GM21390 (cell line): ENCODE results near the gene DECR2.
"Not testable (repeated sequence)": the region's sequence is repeated elsewhere in the genome, so short reads cannot be mapped to it uniquely, and the experiment has no call there.

Experiments used
- ATAC-seq: cut with Tn5 transposase; IDR thresholded peaks from one replicate; pipeline ENCODE4 v1.9.1; 2021; ENCODE audit not compliant: unreplicated experiment

Gene DECR2

GRCh38 chr16:378821-379182 is 22.9 kb upstream of the DECR2 start:
- ATAC-seq: no peak

- no peak for ATAC-seq
These were observed 22.3 kb upstream of the DECR2 start for GRCh38 chr16:379183-379960.

- no peak for ATAC-seq
These were observed 21.5 kb upstream of the DECR2 start for GRCh38 chr16:379961-380761.

GRCh38 chr16:380762-381011 is 21.0 kb upstream of the DECR2 start:
- ATAC-seq: no peak

GRCh38 chr16:381012-381788 is 20.5 kb upstream of the DECR2 start:
- ATAC-seq: peak; percentile 34

GRCh38 chr16:381789-382717 is 19.6 kb upstream of the DECR2 start, which contains the start of gene PGAP6:
TSS of gene PGAP6 (minus strand) at chr16:381978. CDS start at chr16:381821, 157 bp downstream.
- peak; percentile 41 for ATAC-seq

- ATAC-seq: no peak
These were observed 18.2 kb upstream of the DECR2 start for GRCh38 chr16:383326-384051.

GRCh38 chr16:386641-387156 is 15.0 kb upstream of the DECR2 start:
- ATAC-seq: no peak

GRCh38 chr16:387761-388666 is 13.7 kb upstream of the DECR2 start:
- not testable (repeated sequence) for ATAC-seq

GRCh38 chr16:389352-389751 is 12.3 kb upstream of the DECR2 start:
- ATAC-seq: no peak

- ATAC-seq: no peak
These were observed 9.8 kb upstream of the DECR2 start for GRCh38 chr16:391885-392335.

- ATAC-seq: no peak
These were observed 9.1 kb upstream of the DECR2 start for GRCh38 chr16:392450-393030.

- ATAC-seq: no peak
These were observed 5.5 kb upstream of the DECR2 start for GRCh38 chr16:396199-396598.

- ATAC-seq: no peak
These were observed 5.1 kb upstream of the DECR2 start for GRCh38 chr16:396605-397004.

GRCh38 chr16:397135-397661 is 4.5 kb upstream of the DECR2 start, which contains the start of gene NME4:
TSS of gene NME4 (plus strand) at chr16:397199. CDS start at chr16:397223, 24 bp downstream.
- ATAC-seq: no peak

- no peak for ATAC-seq
These were observed 3.9 kb upstream of the DECR2 start for GRCh38 chr16:397736-398332.

GRCh38 chr16:398561-399339 is 2.9 kb upstream of the DECR2 start:
- no peak for ATAC-seq
